Central memory CD4-positive, alpha-beta T cell (primary cell): ENCODE results near the gene PDE6H.

ENCODE experiments used
- DNase-seq: peaks from one replicate; pipeline ENCODE4 v3.0.0; 2022

The PDE6H gene

DNA sequence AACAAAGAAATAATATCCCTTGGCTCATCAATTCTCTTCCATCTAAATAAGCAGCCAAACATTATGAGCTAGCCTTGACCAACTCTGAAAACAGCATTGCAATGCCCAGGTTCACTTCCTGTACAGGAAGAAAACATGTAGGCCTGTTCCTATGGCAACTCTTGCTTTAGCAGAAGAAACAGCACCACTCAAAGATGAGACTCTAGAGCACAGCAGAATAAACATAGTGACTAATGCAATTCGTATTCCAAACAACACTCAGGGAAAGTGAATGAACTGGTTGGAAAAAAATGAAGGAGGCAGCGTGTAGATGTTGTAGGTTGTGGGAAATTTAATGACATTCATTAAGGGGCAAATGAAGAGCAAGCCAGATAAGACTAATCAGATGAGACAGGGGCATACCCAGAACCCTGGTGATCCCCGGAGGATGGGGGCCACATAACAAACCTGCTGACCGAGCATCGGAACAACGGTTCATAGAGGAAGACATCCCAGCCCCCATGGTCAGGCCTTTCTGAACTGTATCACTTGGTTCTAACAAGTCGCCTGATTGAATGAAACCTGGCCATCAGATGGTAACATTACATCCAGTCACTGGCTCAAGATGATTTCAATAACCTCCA is 20.4 kb upstream of the PDE6H start:
- DNase-seq = peak; percentile 79

DNA sequence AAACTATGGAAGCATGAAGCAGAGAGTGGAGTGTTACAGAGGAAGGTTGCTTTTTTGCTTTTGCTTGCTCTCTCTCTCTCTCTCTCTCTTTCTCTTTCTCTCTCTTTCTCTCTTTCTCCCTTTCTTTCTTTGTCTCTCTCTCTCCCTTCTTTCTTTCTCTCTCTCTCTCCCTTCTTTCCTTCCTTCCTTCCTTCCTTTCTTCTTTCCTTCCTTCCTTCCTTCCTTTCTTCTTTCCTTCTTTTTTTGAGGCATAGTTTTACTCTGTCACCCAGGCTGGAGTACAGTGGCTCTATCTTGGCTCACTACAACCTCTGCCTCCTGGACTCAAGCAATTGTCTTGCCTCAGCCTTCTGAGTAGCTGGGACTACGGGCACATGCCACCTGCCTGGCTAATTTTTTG is 19.1 kb upstream of the PDE6H start:
- no peak for DNase-seq

DNA sequence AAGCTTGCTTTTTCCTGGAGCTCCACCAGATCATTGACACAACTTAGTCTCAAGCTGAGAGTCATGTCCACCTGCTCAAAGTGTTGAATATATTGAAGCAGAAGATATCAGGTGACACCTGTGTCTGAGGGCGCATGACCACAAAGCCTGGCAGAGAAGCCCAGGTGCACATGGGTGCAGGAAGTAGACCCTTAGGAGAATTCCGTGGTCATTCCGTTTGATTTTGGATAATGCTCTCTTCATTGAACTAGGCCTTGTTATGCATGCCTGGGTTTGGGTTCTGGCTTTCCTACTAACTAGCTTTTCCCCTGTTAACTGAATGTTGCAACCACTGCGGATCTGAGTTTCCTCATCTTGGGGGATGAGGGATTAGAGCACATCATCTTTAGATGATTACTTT is 18.6 kb upstream of the PDE6H start:
- peak; percentile 39 for DNase-seq

DNA sequence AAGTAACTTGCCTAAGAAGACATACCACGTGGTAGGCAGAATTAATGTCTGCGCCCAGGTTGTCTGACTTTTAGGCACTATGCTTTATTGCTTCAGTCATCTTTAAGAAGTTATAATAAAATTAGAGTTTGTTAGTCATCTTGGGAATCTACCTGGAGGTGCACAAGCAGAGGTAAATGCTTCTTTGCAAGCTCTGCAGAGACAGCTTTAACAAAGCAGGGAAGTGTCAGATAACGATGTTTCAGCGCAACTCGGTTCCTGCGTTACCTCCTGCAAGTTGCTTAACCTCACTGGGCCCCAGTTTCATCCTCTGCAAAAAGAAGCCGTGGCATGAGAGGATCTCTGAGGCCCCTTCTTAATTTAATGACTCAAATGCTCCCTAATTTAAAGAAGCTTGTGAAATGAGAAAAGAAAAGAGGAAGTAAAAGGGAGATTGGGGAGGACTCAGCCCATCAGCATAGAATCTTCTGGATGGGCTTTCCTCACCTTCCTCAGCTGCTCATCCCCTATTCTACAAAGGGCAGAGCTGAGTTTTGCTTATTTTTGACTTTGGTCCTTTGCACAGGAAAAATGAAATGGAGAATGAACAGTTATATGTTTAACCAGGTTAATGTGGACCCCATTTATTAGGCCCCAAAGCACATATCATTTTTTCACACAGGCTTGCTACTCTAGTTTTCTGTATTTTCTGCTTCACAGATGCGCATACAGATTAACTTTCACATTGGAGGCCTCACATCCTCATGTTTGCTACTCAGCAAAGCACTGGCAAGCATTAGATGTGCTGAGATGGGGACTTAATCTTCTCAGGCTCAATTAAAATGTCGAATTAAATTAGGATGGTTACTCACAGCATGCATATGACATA is 16.6 kb upstream of the PDE6H start:
- DNase-seq = no peak

DNA sequence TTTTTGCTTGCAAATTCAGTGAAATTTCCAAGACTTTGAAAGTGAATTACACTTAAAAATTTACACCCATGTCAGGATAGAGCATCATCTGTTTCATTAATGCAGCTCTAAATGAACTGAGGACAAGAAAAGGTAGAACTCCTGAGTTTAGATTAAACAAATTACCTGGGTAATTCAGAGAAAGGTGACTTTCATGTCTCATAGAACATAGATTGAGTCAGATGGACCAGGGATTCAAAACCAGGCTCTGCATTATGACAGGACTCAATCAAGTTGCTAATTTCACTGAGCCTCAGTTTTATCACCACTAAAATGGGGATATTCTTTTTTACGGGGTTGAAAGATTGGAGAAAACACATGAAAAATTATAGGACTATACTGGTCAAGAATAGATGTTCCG is 15.9 kb upstream of the PDE6H start:
- DNase-seq = no peak

DNA sequence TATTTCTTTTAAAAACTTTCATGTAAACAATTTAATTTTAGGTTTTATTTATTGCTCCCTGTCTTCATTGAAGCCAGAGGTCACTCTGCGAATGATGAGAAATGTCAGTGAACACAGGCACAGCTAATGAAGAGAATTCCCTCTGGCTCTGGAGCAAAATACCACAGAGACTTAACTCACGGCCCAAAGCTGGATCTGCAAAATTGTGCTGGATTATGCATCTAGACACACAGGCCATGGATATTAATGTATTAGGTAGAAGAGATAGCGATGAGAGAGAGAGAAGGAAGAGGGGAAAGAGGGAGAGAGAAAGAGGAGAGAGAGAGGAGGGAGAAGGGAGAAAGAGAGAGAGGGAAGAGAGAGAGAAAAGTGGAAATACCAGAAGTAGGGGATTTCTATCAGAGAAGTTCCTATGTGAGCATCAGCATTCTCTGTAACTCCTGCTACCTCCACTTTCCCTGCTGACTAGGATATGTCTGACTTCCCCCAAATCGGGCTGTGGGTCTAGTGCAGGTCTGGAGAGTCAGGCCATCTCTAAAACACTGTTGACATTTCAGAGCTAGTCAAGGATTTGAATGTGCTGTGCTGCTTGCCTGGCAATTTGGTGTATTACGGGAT is 15.2 kb upstream of the PDE6H start:
- DNase-seq = no peak

DNA sequence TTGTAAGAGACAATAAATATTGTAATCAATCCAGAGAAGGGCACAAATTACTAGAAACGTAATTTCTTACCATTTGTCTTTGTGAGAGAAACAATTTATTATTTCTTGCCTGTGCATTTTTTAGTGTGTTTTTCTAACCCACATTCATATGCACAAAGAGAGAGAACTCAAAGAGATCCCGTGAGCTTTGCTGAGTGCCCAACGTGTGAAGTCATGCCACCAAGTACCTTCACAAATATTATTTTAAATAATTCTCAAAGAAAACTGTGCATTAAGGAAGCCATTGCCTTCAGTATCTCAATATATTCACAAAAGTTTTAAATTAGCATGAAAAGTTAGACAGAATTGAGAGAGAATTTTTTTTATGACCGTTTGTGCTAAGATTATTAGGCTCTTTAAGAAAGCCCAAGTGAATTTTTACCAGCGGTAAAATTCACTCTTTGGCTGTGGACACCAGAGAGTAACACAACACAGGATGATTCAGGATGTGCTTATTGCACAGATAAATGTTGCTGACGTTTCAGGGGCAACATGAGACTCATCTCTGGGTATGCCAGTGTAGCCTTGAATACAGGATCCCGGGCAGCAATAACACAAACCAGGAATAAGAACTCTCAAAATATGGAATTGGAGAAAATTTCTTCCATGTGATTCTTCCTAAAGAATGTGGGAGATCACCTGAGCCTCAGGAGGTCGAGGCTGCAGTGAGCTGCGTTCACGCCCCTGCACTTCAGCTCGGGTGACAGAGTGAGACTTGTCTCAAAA is 14.3 kb upstream of the PDE6H start:
- no peak for DNase-seq

DNA sequence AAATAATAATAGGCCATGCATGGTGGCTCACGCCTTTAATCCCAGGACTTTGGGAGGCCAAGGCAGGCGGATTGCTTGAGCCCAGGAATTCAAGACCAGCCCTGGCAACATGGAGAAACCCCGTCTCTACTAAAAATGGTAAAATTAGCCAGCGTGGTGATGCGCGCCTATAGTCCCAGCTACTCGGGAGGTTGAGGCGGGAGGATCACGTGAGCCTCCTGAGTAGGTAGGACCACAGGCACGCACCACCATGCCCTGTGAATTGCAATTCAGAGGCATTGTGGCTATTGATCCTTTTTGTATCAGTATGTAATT is 13.8 kb upstream of the PDE6H start:
- DNase-seq = no peak

DNA sequence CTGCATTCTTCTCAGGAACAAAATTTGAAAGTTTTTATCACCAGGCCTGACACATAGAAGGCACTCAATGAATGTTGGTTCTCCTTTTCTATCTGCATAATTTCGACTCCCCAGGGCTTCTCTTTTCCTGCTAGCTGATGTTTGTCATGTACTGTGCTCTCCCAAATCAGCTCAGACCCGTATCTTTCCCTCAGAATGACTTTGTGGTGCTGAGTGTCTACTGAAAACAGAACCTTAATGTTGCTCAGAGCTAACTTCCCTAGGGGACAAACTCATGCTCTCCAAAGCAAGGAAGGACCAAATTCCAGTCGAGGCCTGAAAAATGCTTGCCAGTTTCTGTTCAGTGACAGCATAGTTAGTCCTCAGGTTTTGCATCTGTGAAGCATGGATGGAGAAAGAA is 13.4 kb upstream of the PDE6H start:
- no peak for DNase-seq

DNA sequence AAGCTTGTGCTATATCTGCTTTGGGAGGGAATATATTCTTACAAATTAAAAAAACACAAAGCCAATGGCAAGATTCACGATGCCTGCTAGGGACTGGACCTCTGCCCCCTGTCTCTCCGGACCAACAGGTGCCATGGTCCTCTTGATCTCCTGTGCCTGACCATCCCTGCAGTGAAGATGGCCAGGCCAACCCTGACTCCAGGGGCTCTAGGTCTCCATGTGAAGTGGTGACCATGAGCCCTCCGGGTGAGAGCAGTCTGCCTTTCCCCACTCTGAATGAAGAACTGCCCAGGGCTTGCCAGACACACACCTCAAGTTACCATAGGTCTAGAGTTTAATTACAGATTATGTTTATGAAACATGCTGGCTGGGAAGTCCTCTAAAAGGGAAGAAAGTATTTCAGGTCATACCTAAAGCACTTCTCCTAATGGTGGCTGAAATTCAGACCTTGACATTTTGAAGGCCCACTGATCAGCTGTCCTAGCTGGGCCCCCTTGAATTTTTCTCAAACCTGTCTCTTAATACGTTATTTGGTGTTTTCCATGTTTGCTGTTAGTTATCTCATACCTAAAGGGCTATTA is 12.8 kb upstream of the PDE6H start:
- DNase-seq = no peak

DNA sequence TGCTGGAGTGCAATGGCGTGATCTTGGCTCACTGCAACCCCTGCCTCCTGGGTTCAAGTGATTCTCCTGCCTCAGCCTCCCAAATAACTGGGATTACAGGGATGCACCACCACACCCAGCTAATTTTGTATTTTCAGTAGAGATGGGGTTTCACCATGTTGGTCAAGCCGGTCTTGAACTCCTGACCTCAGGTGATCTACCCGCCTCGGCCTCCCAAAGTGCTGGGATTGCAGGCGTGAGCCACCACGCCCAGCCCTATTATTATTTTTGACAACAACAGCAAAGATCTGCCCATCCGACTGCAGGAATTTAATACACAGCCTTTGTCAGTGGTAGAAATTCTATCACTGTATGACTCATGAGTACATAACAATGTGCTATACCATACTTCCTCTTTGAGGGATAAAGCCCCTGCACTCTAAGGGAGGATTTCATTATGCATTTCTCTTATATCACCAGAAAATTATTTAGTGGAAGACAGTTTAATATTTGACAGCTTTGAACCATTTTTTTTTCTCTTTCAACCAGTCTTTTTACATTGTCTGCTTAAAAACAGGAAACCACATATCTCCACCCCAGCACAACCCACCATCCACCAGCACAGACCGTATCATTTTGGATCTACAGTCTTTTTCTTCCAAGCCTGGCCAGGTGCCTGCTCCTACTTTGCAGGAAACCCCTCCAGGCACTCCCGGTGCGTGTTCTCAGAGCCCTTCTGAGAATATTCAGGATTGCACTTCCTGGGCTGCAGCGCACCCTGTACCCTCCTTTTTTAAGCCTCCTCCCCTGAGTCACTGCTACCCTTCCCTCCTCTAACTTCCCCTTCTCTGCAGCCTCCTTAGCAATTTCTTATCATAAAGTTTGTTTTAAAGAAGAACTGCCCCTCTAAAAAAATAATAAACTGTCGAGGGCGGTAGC is 12.0 kb upstream of the PDE6H start:
- DNase-seq = peak; percentile 75

DNA sequence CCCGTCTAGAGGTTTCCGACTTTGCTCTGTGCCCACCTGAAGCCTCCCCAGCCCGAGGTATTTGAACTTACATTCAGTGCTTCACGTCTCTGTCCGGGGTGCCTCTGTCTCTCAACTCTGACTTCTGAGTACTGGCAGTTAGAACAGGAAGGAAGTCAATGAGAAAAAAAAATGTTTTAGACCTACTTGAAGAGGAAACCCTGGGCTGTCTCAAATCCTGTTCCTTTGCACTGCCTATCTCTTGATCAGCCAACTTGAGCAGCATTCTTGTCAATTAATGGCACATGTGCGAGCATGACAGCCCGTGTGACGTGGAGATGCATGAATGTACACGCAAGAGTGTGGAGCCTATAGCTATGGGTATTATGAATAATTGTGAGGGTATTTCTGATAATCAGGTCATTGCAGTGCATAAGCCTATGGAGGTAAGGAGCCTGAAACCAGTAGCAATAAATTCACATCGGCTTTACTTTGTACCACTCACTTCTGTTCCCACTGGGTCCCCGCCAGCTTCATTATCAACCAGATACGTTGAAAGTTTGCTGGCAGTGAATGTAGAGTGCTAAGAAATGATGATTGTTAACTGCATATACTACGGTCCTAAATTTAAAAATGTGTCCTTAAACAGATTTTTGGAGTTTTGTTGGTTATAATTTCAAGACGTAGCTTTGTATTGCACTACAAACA is 11.2 kb upstream of the PDE6H start, which contains the start of gene ARHGDIB:
ARHGDIB (minus strand) TSS at position 136 of the 687 bp plus-strand sequence. CDS start 10,889 bp downstream, outside the sequence.
- DNase-seq = peak; percentile 95

DNA sequence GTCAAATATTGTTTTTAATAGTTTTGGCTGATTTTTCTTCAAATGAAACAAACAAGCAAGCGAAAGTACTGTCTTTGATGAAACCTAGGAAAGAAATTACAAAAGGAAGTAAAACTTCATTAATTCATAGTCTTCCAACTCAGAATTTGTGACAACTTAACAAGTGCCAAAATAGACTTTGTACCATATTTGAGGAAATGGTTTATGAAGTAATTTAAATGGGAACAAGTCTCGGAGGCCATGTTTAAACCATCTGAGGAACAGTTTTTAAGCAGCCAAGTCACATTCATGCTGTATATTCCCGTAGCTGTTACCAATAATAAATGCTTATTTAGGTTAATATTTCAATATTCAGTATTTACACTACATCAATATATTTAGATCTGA is 10.7 kb upstream of the PDE6H start:
- no peak for DNase-seq

DNA sequence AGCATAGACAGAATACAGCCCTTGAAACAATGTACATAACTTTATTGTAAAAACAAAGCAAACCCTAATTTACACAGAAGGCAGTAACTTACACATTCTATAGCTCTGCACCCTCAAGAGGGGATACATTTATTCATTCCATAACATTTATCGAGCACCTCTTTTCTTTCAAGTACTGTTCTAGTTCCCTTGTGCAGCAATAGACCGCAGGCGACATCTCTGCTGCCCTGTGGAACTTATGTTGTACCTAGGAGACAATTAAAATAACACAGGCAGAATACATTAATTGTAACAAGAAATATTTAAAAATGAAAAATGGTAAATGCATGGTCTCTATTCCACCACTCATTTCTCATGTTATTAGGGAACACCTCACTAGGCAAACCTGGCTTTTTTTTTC is 10.0 kb upstream of the PDE6H start:
- no peak for DNase-seq

DNA sequence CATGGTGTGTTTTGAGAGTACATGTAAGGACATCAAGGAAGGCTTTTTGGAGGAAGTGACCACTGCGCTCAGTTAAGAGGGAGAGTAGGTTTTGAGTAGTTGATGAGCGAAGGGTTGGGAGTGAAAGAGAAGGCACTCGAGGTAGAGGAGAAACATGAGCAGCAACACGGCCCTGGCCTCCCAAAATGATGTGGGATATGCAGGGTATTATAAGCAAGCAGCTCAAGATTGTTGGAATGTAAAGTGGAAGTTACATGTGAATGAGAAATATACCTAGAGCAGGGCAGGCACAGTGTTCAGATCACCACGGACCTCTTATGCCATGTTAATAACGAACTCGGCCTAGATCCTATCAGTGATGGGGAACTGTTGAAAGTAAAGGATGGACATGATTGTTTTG is 9.3 kb upstream of the PDE6H start:
- DNase-seq = no peak

DNA sequence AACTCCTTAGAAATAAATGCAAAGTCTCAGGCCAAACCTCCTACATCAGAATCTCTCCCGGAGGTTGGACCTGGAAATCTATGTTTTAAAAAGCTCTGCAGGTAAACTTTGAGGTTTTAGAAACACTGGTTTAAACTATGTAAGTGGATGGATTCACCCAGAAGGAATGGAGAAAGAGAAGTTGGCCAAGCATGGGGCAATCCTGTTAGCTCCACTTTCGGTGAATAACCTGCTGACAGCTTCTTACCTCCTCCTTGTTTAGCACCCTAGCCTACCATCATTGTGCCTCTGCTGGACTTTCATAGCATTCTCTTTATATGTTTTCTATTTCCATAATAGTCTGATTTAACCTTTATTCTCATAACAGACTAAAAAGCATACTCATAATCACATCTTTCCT is 8.4 kb upstream of the PDE6H start:
- no peak for DNase-seq

DNA sequence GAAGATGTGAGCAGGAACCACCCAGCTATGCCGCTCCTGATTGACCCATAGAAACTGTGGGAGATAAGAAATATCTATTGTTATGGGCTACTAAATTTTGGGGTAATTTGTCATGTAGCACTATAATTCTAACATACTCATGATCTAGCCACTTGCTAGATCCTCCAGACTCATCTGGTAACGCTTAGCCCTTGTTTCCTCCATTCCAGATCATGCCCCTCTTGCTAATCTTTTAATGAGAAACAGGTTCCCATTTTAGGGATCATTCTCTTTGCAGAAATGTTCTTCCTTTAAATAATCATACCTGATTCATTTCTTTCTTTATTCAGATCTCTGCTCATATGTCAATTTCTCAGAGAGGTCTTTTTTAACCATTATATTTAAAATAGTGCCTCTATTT is 7.6 kb upstream of the PDE6H start:
- DNase-seq = no peak

DNA sequence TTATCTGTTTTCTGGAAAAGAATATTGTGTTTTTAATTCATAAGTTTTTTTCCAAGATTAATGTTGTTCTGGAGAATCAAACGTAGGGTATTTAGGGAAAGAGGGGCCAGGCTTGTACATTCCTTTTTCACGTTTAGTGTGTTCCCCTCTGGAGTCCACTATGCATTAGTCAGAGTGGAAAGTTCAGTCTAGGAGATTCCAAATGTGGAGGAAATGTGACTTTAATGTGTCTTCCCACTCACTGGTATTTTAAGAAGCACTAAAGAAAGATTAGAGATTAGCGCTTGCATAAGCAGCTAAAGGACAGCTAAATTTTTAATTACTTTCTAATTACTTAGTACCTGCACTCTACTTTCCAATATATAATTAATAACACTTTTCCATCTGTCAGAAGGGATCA is 4.4 kb upstream of the PDE6H start:
- DNase-seq = no peak

DNA sequence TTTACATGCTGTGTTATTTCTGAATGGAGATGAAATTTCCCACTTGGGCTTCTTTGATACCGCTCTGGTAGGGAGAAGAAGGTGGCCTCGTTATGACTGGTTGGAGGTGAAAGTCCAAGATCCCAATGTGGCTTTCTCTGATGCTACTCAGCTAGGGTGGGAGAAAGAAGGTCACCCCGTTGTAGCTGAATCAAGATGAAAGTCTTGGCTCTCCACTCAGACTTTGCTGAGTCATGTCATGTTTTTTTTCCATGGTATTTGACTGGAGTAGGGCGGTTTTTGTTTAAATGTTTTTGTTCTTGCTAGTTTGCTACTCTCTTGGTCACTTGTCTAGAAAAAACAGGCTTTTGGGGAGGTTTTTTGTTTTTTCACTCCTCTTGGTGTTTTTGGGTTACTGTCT is 2.4 kb upstream of the PDE6H start:
- no peak for DNase-seq

DNA sequence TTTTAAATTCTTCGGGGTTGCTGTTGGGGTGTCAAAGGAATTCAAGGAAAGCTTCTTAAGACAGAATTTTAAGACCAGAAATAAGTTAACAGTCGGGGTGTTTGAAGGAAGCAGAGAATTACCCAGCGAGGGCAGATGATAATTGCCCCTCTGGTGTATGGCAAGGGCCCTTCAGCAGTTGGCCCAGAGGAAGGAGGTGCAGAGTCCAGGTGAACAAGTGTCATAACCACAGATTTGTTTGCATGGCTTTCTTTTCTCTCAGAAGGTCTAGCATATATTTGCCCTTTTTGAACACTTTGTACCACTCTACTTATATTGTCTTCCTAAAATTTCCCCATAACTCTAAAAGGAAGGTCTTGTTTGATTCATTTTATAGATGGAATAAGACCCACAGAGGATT is 1.8 kb downstream of the PDE6H start:
- DNase-seq = no peak

DNA sequence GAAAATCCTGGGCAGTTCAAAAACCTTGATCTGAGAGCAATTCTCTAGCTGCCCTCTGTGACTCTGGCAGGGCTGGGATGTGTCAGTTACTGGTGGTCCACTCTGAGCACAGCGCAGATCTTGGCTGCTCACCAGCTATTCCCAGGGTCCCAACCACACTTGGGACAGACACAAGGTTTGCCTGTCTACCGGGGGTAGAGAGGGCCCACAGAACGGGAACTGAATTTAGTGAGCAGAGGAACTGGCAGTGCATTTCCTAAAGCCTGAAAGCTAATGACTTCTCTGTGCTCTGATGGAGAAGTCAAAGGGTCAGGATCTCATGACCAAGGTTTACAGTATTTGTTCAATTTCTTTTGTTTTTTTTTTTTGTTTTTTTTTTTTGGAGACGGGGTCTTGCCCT is 2.6 kb downstream of the PDE6H start:
- DNase-seq = no peak
